Nephron progenitor cell (in vitro differentiated cells): ENCODE results near the gene SEC22A.

Experiments used
- DNase-seq: peaks from one replicate; pipeline ENCODE4 v3.0.0; 2021
- H3K27ac Mint-ChIP-seq: 2 replicates; pipeline ENCODE4 v1.8.0; 2021; ENCODE audit warnings: mild to moderate bottlenecking, moderate library complexity, mixed read lengths
- H3K27me3 Mint-ChIP-seq: 2 replicates; pipeline ENCODE4 v1.8.0; 2021; ENCODE audit warnings: mild to moderate bottlenecking, low read depth, mixed read lengths; ENCODE audit not compliant: poor library complexity
- H3K36me3 Mint-ChIP-seq: 2 replicates; pipeline ENCODE4 v1.8.0; 2021; ENCODE audit warnings: low read depth, mixed read lengths
- H3K4me1 Mint-ChIP-seq: 2 replicates; pipeline ENCODE4 v1.8.0; 2021; ENCODE audit warnings: mixed read lengths
- H3K4me3 Mint-ChIP-seq: 2 replicates; pipeline ENCODE4 v1.8.0; 2021; ENCODE audit warnings: mild to moderate bottlenecking, moderate library complexity, mixed read lengths
- H3K9me3 Mint-ChIP-seq: 2 replicates; pipeline ENCODE4 v1.8.0; 2021; ENCODE audit warnings: mild to moderate bottlenecking, moderate library complexity, mixed read lengths
- CTCF ChIP-seq: fragments of 200-600 bp; sonication (generic); IDR thresholded peaks from 2 replicates; pipeline ENCODE4 v1.5.0; 2021; ENCODE audit warnings: antibody characterized with exemption

SEC22A gene

GRCh38 chr3:123310186-123310585 is 108.4 kb downstream of the SEC22A start:
- Mint-ChIP-seq H3K4me1 (peaks cover 31% of the 10 kb centered on the region), H3K27ac (no peak overlapping the region), H3K36me3 (no peaks in the 10 kb centered on the region), H3K9me3 (no peaks in the 10 kb centered on the region), H3K27me3 (peaks cover 32% of the 10 kb centered on the region), H3K4me3 (no peak overlapping the region)
- no peak for TF ChIP-seq CTCF
- no peak for DNase-seq

GRCh38 chr3:123310741-123311140 is 109.0 kb downstream of the SEC22A start:
- Mint-ChIP-seq H3K27me3 (peaks cover 37% of the 10 kb centered on the region), H3K27ac (peak overlapping the region; percentile 53), H3K4me1 (peaks cover 36% of the 10 kb centered on the region), H3K36me3 (no peaks in the 10 kb centered on the region), H3K9me3 (no peaks in the 10 kb centered on the region), H3K4me3 (no peak overlapping the region)
- TF ChIP-seq CTCF = no peak
- no peak for DNase-seq

GRCh38 chr3:123311201-123311600 is 109.5 kb downstream of the SEC22A start:
- peak overlapping the region; percentile 53 for H3K27ac Mint-ChIP-seq
- peaks cover 3% of the 10 kb centered on the region for H3K36me3 Mint-ChIP-seq
- H3K4me3 Mint-ChIP-seq = no peak overlapping the region
- peaks cover 36% of the 10 kb centered on the region for H3K4me1 Mint-ChIP-seq
- no peaks in the 10 kb centered on the region for H3K9me3 Mint-ChIP-seq
- peaks cover 39% of the 10 kb centered on the region for H3K27me3 Mint-ChIP-seq
- TF ChIP-seq CTCF = no peak
- no peak for DNase-seq

GRCh38 chr3:123312331-123313265 is 110.9 kb downstream of the SEC22A start:
- Mint-ChIP-seq H3K36me3 (peaks cover 7% of the 10 kb centered on the region), H3K4me3 (no peak overlapping the region), H3K27me3 (peaks cover 43% of the 10 kb centered on the region), H3K4me1 (peaks cover 36% of the 10 kb centered on the region), H3K27ac (no peak overlapping the region), H3K9me3 (no peaks in the 10 kb centered on the region)
- TF ChIP-seq CTCF = no peak
- no peak for DNase-seq

- Mint-ChIP-seq H3K27ac (no peak overlapping the region), H3K27me3 (peaks cover 39% of the 10 kb centered on the region), H3K36me3 (peaks cover 12% of the 10 kb centered on the region), H3K4me1 (peaks cover 36% of the 10 kb centered on the region), H3K9me3 (no peaks in the 10 kb centered on the region), H3K4me3 (no peak overlapping the region)
- DNase-seq = no peak
- no peak for TF ChIP-seq CTCF
These were observed 112.1 kb downstream of the SEC22A start for GRCh38 chr3:123313889-123314288.
